Measurements from ENCODE around the gene GTF2B. TPM values are rescaled to one million over a fixed set of nuclear protein-coding genes. Genes with fewer than 3 reads are reported as not detected.
A peak's percentile ranks its signal among the peaks of the same experiment; 100 is the strongest.
"Not testable (repeated sequence)": the region's sequence is repeated elsewhere in the genome, so short reads cannot be mapped to it uniquely, and the experiment has no call there.

Gene GTF2B
- total RNA-seq, 8 experiments from 2014 or later = 37.5 to 65.6 (median 50.1) TPM

DNA sequence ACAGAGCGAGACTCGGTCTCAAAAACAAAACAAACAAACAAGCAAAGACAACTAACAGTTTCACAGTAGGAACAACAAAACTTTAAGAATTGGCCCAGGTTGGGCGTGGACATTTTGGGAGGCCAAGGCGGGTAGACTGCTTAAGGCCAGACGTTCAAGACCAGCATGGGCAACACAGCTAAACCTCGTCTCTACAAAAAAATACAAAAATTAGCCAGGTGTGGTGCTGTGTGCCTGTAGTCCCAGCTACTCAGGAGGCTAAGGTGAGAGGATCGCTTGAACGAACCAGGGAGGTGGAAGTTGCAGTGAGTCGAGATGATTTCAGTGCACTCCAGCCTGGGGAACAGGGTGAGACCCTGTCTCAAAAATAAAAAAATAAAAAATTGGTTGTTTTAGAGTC lies 13.5 kb downstream of the GTF2B start:
- Histone ChIP-seq H3K27ac (no peak overlapping the region), H3K4me3 (no peak overlapping the region), H3K4me1 (replicated peaks in 1 of 2) (peaks cover 0 to 4% of the 10 kb centered on the region in 2 donors)
- in situ Hi-C loops (cut with MboI; ENCODE audit: low pct_unique_long_range_greater_than_20kb in 2 of 9, low sequenced_read_pairs in 9 of 9, unreplicated experiment in 9 of 9) = no loop called here
- ATAC-seq (replicated peaks in 6 of 8) = no peak
- WGBS, 10 experiments = 49 to 100% (median 88%) methylated on average over 1 to 9 of the region's 9 CpGs; no CpG with 5 or more reads in 1 of the 10 experiments

DNA sequence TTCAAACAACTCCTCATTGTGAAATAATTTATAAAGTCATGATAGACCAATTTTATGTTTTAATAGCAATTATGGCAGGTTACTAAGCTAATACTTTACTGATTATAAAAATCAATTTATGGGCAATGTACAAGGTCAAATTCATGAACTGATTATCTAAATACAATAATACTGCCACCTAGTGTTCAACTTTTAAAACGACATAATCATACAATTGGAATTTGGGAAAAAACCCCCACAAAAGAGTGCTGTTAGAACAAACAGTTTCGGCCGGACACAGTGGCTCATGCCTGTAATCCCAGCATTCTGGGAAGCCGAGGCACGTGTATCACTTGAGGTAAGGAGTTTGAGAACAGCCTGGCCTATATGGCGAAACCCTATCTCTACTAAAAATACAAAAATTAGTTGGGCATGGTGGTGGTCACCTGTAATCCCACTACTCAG lies 14.0 kb downstream of the GTF2B start:
- ATAC-seq (replicated peaks in 6 of 8) = peak in 3 of 8 experiments; percentile 26 to 33 (median 31)
- Histone ChIP-seq H3K27ac (no peak overlapping the region), H3K4me1 (replicated peaks in 1 of 2) (peaks cover 0 to 4% of the 10 kb centered on the region in 2 donors), H3K4me3 (no peak overlapping the region)
- 18 to 61% (median 41%) methylated on average over 2 to 6 of the region's 6 CpGs for WGBS, 10 experiments
- in situ Hi-C loops (cut with MboI; ENCODE audit: low pct_unique_long_range_greater_than_20kb in 2 of 9, low sequenced_read_pairs in 9 of 9, unreplicated experiment in 9 of 9) = no loop called here

GRCh38 chr1:88876573-88877365 lies 14.6 kb downstream of the GTF2B start:
- H3K27ac ChIP-seq = no peak overlapping the region
- WGBS, 10 experiments = 13 to 100% (median 64%) methylated on average over 1 to 5 of the region's 5 CpGs
- no peak overlapping the region for H3K4me3 ChIP-seq
- in situ Hi-C loops (cut with MboI; ENCODE audit: low pct_unique_long_range_greater_than_20kb in 2 of 9, low sequenced_read_pairs in 9 of 9, unreplicated experiment in 9 of 9) = no loop called here
- H3K4me1 ChIP-seq (replicated peaks in 1 of 2) = peaks cover 0 to 4% of the 10 kb centered on the region in 2 donors
- peak in 3 of 8 experiments; percentile 18 to 84 (median 21) for ATAC-seq (replicated peaks in 6 of 8)

GRCh38 chr1:88875595-88875994 lies 15.8 kb downstream of the GTF2B start:
- 72 to 100% (median 96%) methylated on average over 1 to 4 of the region's 4 CpGs; no CpG with 5 or more reads in 1 of the 10 experiments for WGBS, 10 experiments
- H3K4me3 ChIP-seq = no peak overlapping the region
- H3K4me1 ChIP-seq (replicated peaks in 1 of 2) = peaks cover 0 to 4% of the 10 kb centered on the region in 2 donors
- H3K27ac ChIP-seq = no peak overlapping the region
- ATAC-seq (replicated peaks in 6 of 8) = no peak
- in situ Hi-C loops (cut with MboI; ENCODE audit: low pct_unique_long_range_greater_than_20kb in 2 of 9, low sequenced_read_pairs in 9 of 9, unreplicated experiment in 9 of 9) = no loop called here

GRCh38 chr1:88873737-88874349 lies 17.5 kb downstream of the GTF2B start:
- WGBS, 10 experiments = 44 to 100% (median 76%) methylated on average over 1 to 5 of the region's 5 CpGs; no CpG with 5 or more reads in 2 of the 10 experiments
- peaks cover 0 to 4% of the 10 kb centered on the region in 2 donors for H3K4me1 ChIP-seq (replicated peaks in 1 of 2)
- ATAC-seq (replicated peaks in 6 of 8) = no peak
- no peak overlapping the region for H3K27ac ChIP-seq
- in situ Hi-C loops (cut with MboI; ENCODE audit: low pct_unique_long_range_greater_than_20kb in 2 of 9, low sequenced_read_pairs in 9 of 9, unreplicated experiment in 9 of 9) = loop anchor here in 1 of 9 experiments (25.0 kb wide), 1 partner anchor 1737 kb away; no protein-coding TSS in a partner anchor
- H3K4me3 ChIP-seq = no peak overlapping the region

DNA sequence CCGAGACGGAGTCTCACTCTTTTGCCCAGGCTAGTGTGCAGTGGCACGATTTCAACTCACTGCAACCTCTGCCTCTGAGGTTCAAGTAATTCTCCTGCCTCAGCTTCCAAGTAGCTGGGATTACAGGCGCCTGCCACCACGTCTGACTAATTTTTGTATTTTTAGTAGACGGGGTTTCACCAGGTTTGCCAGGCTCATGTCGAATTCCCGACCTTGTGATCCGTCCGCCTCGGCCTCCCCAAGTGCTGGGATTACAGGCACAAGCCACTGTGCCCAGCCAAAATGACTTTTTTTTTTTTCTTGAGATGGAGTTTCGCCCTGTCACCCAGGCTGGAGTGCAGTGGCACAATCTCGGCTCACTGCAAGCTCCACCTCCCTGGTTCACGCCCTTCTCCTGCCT lies 21.7 kb downstream of the GTF2B start:
- not testable (repeated sequence) for H3K4me1 ChIP-seq (replicated peaks in 1 of 2); H3K27ac ChIP-seq; H3K4me3 ChIP-seq; ATAC-seq (replicated peaks in 6 of 8)
- in situ Hi-C loops (cut with MboI; ENCODE audit: low pct_unique_long_range_greater_than_20kb in 2 of 9, low sequenced_read_pairs in 9 of 9, unreplicated experiment in 9 of 9) = loop anchor here in 1 of 9 experiments (25.0 kb wide), 1 partner anchor 1732 kb away; no protein-coding TSS in a partner anchor
- WGBS, 10 experiments = 95 to 100% (median 97%) methylated on average over 2 to 14 of the region's 14 CpGs; no CpG with 5 or more reads in 3 of the 10 experiments

DNA sequence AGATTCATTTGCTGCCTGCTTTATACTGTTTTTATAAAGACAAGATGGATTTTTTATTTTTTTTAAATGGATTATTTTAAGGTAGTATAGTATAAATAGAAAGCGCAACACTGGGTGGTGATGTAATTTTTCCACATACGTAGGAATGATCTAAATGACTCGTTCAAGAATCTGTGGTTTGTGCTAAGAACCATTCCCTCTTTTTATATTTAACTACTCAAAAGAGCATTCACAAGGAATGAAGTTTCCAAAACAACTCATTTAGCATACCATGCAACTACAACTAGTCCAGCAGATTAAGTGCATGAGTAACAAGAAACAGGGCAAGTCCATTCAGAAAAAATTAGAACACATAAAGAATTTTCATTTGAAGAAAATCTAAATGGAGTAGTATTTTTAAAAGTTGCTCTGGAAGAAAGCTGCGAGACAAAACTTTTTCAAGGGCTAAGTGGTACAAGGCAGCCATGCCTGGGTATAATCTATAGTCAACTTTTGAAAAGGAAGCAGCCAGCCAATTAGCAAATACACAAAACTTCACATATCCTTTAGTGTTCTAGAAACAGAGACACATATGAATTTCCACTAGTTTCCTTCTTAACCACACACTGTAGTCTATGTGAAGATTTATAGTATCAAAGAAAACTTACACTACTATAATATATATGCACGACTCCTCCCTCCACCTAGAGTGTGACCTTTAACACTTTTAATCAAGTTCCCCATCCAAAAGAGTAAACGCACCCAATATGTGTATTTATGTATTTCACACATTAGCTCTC lies 23.4 kb downstream of the GTF2B start:
- peak in 1 of 8 experiments; percentile 45 for ATAC-seq (replicated peaks in 6 of 8)
- Histone ChIP-seq H3K4me3 (no peak overlapping the region), H3K4me1 (replicated peaks in 1 of 2) (no peaks in the 10 kb centered on the region), H3K27ac (no peak overlapping the region)
- WGBS, 10 experiments = 58 to 100% (median 90%) methylated on average over 1 to 6 of the region's 6 CpGs
- in situ Hi-C loops (cut with MboI; ENCODE audit: low pct_unique_long_range_greater_than_20kb in 2 of 9, low sequenced_read_pairs in 9 of 9, unreplicated experiment in 9 of 9) = loop anchor here in 1 of 9 experiments (25.0 kb wide), 1 partner anchor 1731 kb away; no protein-coding TSS in a partner anchor

GRCh38 chr1:88851303-88852063 lies 39.9 kb downstream of the GTF2B start:
- WGBS, 10 experiments = 57 to 100% (median 92%) methylated on average over 1 to 6 of the region's 6 CpGs
- in situ Hi-C loops (cut with MboI; ENCODE audit: low pct_unique_long_range_greater_than_20kb in 2 of 9, low sequenced_read_pairs in 9 of 9, unreplicated experiment in 9 of 9) = loop anchor here in 1 of 9 experiments (25.0 kb wide), 1 partner anchor 1714 kb away; no protein-coding TSS in a partner anchor
- H3K27ac ChIP-seq = no peak overlapping the region
- no peak overlapping the region for H3K4me3 ChIP-seq
- no peak for ATAC-seq (replicated peaks in 6 of 8)
- H3K4me1 ChIP-seq (replicated peaks in 1 of 2) = no peaks in the 10 kb centered on the region

DNA sequence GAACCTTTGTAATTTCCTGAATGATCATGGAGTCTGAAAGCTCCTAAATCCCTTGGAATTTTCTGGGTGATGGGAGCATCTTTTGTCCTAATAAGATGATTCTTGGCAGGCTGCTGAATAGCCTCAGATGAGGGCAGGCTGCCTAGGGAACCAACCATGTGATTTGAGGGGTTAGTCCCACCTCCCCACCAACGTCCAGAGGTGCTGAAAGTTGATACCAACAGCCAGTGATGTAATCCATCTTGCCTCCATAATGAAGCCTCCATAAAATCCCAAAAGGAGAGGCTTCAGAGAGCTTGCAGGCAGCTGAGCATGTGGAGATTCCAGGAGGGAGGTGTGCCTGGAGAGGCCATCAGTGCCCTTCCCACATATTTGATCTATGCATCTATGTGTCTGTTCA lies 43.7 kb downstream of the GTF2B start:
- in situ Hi-C loops (cut with MboI; ENCODE audit: low pct_unique_long_range_greater_than_20kb in 2 of 9, low sequenced_read_pairs in 9 of 9, unreplicated experiment in 9 of 9) = no loop called here
- no peak overlapping the region for H3K27ac ChIP-seq
- no peaks in the 10 kb centered on the region for H3K4me1 ChIP-seq (replicated peaks in 1 of 2)
- ATAC-seq (replicated peaks in 6 of 8) = peak in 4 of 8 experiments; percentile 39 to 62 (median 54)
- H3K4me3 ChIP-seq = no peak overlapping the region
- WGBS, 10 experiments = 0 to 40% (median 11%) methylated on average over 1 of the region's 1 CpG; no CpG with 5 or more reads in 5 of the 10 experiments

DNA sequence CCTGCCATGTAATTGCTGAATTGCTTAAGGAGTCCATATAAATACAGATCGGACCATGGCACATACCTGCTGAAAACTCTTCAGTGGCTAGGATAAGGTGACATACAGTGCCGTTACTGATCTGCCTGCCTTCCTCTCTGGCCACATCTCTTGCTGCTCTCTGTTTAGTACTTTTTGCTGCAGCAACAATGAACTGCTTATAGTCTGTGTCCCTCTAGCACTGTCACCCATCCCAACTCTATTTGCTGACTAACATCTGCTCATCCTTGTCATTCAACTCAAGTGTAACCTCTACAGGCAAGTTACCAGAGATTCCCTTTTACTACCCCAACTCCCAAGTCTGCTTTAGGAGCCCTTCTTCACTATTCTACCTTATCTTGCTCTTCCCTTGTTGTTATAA lies 65.6 kb downstream of the GTF2B start:
- 50 to 100% (median 96%) methylated on average over 1 to 2 of the region's 2 CpGs; no CpG with 5 or more reads in 1 of the 10 experiments for WGBS, 10 experiments
- in situ Hi-C loops (cut with MboI; ENCODE audit: low pct_unique_long_range_greater_than_20kb in 2 of 9, low sequenced_read_pairs in 9 of 9, unreplicated experiment in 9 of 9) = no loop called here
- H3K4me1 ChIP-seq (replicated peaks in 1 of 2) = no peaks in the 10 kb centered on the region
- no peak for ATAC-seq (replicated peaks in 6 of 8)
- no peak overlapping the region for H3K4me3 ChIP-seq
- H3K27ac ChIP-seq = no peak overlapping the region

- ATAC-seq (replicated peaks in 6 of 8); H3K27ac ChIP-seq; H3K4me3 ChIP-seq; H3K4me1 ChIP-seq (replicated peaks in 1 of 2); in situ Hi-C loops (cut with MboI; ENCODE audit: low pct_unique_long_range_greater_than_20kb in 2 of 9, low sequenced_read_pairs in 9 of 9, unreplicated experiment in 9 of 9): not testable (repeated sequence)
- 93 to 100% (median 100%) methylated on average over 1 to 3 of the region's 3 CpGs; no CpG with 5 or more reads in 4 of the 10 experiments for WGBS, 10 experiments
Observed at GRCh38 chr1:88819642-88820041, 71.7 kb downstream of the GTF2B start.

DNA sequence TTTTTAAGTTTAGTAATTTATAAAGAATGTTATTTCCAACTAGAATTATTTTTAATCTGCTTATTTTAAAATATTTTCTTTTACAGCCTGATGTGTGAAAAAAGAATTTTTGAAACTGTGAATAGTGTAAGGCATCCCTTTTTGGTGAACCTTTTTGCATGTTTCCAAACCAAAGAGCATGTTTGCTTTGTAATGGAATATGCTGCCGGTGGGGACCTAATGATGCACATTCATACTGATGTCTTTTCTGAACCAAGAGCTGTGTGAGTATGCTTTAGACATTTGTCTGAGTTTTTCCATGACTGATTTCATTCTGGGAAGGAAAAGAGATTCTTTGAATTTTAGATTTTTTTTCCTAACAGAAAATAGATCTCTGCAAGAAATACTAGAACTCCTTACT lies 77.9 kb downstream of the GTF2B start:
- in situ Hi-C loops (cut with MboI; ENCODE audit: low pct_unique_long_range_greater_than_20kb in 2 of 9, low sequenced_read_pairs in 9 of 9, unreplicated experiment in 9 of 9) = no loop called here
- WGBS, 10 experiments = 13 to 100% (median 80%) methylated on average over 1 of the region's 1 CpG; no CpG with 5 or more reads in 1 of the 10 experiments
- H3K27ac ChIP-seq = no peak overlapping the region
- no peak for ATAC-seq (replicated peaks in 6 of 8)
- no peaks in the 10 kb centered on the region for H3K4me1 ChIP-seq (replicated peaks in 1 of 2)
- no peak overlapping the region for H3K4me3 ChIP-seq
